Liver (tissue), 3 donors: ENCODE data around the gene RHOU.

Experiments used
- ATF3 ChIP-seq: IDR thresholded peaks from 2 replicates; pipeline ENCODE4 v1.6.1; 2016; ENCODE audit warnings: antibody characterized with exemption
- CTCF ChIP-seq: fragments of 150-350 bp; IDR thresholded peaks from 2 replicates; pipeline ENCODE4 v1.5.1; 2017; ENCODE audit warnings: improper control_type of control experiment, low read depth, low read length; ENCODE audit not compliant: missing input control
- GABPA ChIP-seq, 2 donors: IDR thresholded peaks in 1 of 2; conservative IDR thresholded peaks in 1 of 2; 2 replicates each; pipeline ENCODE4 v1.6.1; 2016; ENCODE audit warnings: antibody characterized with exemption in 2 of 2, mild to moderate bottlenecking in 1 of 2, moderate library complexity in 1 of 2
- TAF1 ChIP-seq: conservative IDR thresholded peaks from 2 replicates; pipeline ENCODE4 v1.6.1; 2016; ENCODE audit warnings: antibody characterized with exemption, mild to moderate bottlenecking
- ZBTB33 ChIP-seq: IDR thresholded peaks from 2 replicates; pipeline ENCODE4 v1.6.1; 2016; ENCODE audit warnings: antibody characterized with exemption
- donor health status: healthy.
- donor health status: healthy.

GRCh38 chr1:228702433-228702832 is 32.8 kb upstream of the RHOU start:
- TF ChIP-seq CTCF: no peak
- no peak for TF ChIP-seq ZBTB33
- no peak for TF ChIP-seq ATF3
- TF ChIP-seq GABPA (IDR thresholded peaks at IDR 0.05 in 1 of 2, conservative IDR thresholded peaks at IDR 0.05 in 1 of 2): no peak
- no peak for TF ChIP-seq TAF1
